K562 (cell line): ENCODE data around the gene SH3GL3. TPM values are rescaled to one million over a fixed set of nuclear protein-coding genes. Genes with fewer than 3 reads are reported as not detected.

Source experiments
- ATAC-seq: fragments of 200-7000 bp; cut with Tn5 transposase; 3 replicates; pipeline ENCODE4 v1.9.1; 2020; ENCODE audit warnings: moderate library complexity
- BruUV-seq: library from RNA; stranded (reverse); fragments of 400-500 nt; replicated peaks from 2 replicates; lab custom pipeline; 2021; lab: Mats Ljungman, UMichigan
- CTCF ChIA-PET: fragments of 300-600 bp; formaldehyde crosslinking; extraction: SDS; loops from one replicate; lab custom pipeline; 2021; ENCODE audit warnings: low intra/inter-chr PET ratio; lab: Yijun Ruan, JAX
- POLR2A ChIA-PET: fragments of 300-600, 350-650 bp; sonication (Branson Sonifier 250); formaldehyde crosslinking; extraction: SDS; loops from one replicate; lab custom pipeline; 2021; ENCODE audit warnings: antibody characterized with exemption, inconsistent platforms; lab: Yijun Ruan, JAX
- DNase-seq, 4 experiments: peaks; one replicate each; pipeline versions ENCODE4 v3.0.0 to v3.0.0-alpha.2; 2011 to 2018; ENCODE audit warnings: low spot score in 3 of 4, mixed read lengths in 3 of 4; ENCODE audit errors: extremely low read depth in 1 of 4
- FAIRE-seq: peaks from 2 replicates; lab custom pipeline; 2011; peaks lifted over from hg19 to GRCh38; lab: Jason Lieb, UNC
- H2AFZ ChIP-seq: 2 replicates; pipeline ENCODE4 v1.6.0; 2011; ENCODE audit warnings: low read depth, low read length, control low read depth, inconsistent platforms
- H3K27ac ChIP-seq: fragments of 200-600 bp; 3 replicates; pipeline ENCODE4 v1.8.0; 2011; ENCODE audit warnings: low read depth, mild to moderate bottlenecking, control low read depth, inconsistent platforms, low read length, moderate library complexity, mixed read lengths; ENCODE audit errors: extremely low read depth
- H3K27me3 ChIP-seq, 2 experiments: fragments of 300-600 bp in 1 of 2; 2 replicates in 1 of 2; 3 replicates in 1 of 2; pipeline versions ENCODE4 v1.6.0 to v1.8.0; 2011; ENCODE audit warnings: inconsistent platforms in 2 of 2, low read length in 2 of 2, mild to moderate bottlenecking in 1 of 2, mixed read lengths in 1 of 2, moderate library complexity in 1 of 2; ENCODE audit not compliant: control insufficient read depth in 2 of 2, insufficient read depth in 2 of 2
- H3K36me3 ChIP-seq: fragments of 300-600 bp; 3 replicates; pipeline ENCODE4 v1.8.0; 2011; ENCODE audit warnings: mild to moderate bottlenecking, low read length, inconsistent platforms; ENCODE audit not compliant: control insufficient read depth, insufficient read depth
- H3K4me1 ChIP-seq, 2 experiments: fragments of 200-600 bp in 1 of 2; replicated peaks in 1 of 2; 2 replicates in 1 of 2; 3 replicates in 1 of 2; pipeline versions ENCODE4 v1.5.1 to v1.8.0; 2011; ENCODE audit warnings: inconsistent platforms in 2 of 2, low read length in 2 of 2, mild to moderate bottlenecking in 1 of 2, mixed read lengths in 1 of 2, moderate library complexity in 1 of 2; ENCODE audit not compliant: control insufficient read depth in 2 of 2, insufficient read depth in 2 of 2
- H3K4me2 ChIP-seq: 2 replicates; pipeline ENCODE4 v1.6.1; 2011; ENCODE audit warnings: low read length, control low read depth, inconsistent platforms, mixed read lengths; ENCODE audit not compliant: insufficient read depth
- H3K4me3 ChIP-seq: fragments of 200-600 bp; sonication (generic), shearing (Covaris generic); 2 replicates; pipeline ENCODE4 v1.5.1; 2016; ENCODE audit warnings: control low read depth, inconsistent platforms
- H3K79me2 ChIP-seq: fragments of 200-600 bp; 3 replicates; pipeline ENCODE4 v1.8.0; 2011; ENCODE audit warnings: low read length, inconsistent platforms; ENCODE audit not compliant: control insufficient read depth, insufficient read depth
- H3K9ac ChIP-seq, 2 experiments: 2 replicates each; pipeline versions ENCODE4 v1.6.0 to v1.6.1; 2011; ENCODE audit warnings: low read depth in 2 of 2, low read length in 2 of 2, control low read depth in 1 of 2, inconsistent platforms in 1 of 2, mild to moderate bottlenecking in 1 of 2, mixed read lengths in 1 of 2; ENCODE audit not compliant: insufficient read depth in 1 of 2
- H3K9me1 ChIP-seq: one replicate; pipeline ENCODE4 v1.6.0; 2011; ENCODE audit warnings: inconsistent platforms, mild to moderate bottlenecking, low read length, moderate library complexity; ENCODE audit not compliant: control insufficient read depth, insufficient read depth
- H3K9me3 ChIP-seq: replicated peaks from 2 replicates; pipeline ENCODE4 v1.5.1; 2011; ENCODE audit warnings: low read depth, low read length, inconsistent platforms; ENCODE audit not compliant: control insufficient read depth, insufficient read depth
- H4K20me1 ChIP-seq: replicated peaks from 2 replicates; pipeline ENCODE4 v1.6.1; 2011; ENCODE audit warnings: low read length, inconsistent platforms, mixed read lengths; ENCODE audit not compliant: control insufficient read depth, insufficient read depth
- C11orf30 ChIP-seq: fragments of 450-650 bp; IDR thresholded peaks from 2 replicates; pipeline ENCODE4 v1.6.1; 2016; ENCODE audit warnings: low read depth, mild to moderate bottlenecking
- HDAC3 ChIP-seq: fragments of 450-650 bp; IDR thresholded peaks from 2 replicates; pipeline ENCODE4 v1.6.1; 2018; ENCODE audit warnings: borderline replicate concordance, mild to moderate bottlenecking, moderate library complexity; ENCODE audit not compliant: partially characterized antibody
- ILK ChIP-seq: fragments of 450-650 bp; IDR thresholded peaks from 2 replicates; pipeline ENCODE4 v1.6.1; 2016; ENCODE audit warnings: missing genetic modification characterization, low read depth, mild to moderate bottlenecking, missing compliant biosample characterization, moderate library complexity, borderline replicate concordance
- MAFF ChIP-seq: IDR thresholded peaks from 2 replicates; pipeline ENCODE4 v1.6.1; 2012; ENCODE audit warnings: low read length, improper control_type of control experiment
- PTBP1 ChIP-seq: fragments of 200-400 bp; formaldehyde crosslinking; IDR thresholded peaks from 2 replicates; pipeline ENCODE4 v1.6.1; 2017; ENCODE audit warnings: low read depth, low read length
- ZKSCAN1 ChIP-seq: fragments of 150-350 bp; IDR thresholded peaks from 2 replicates; pipeline ENCODE4 v1.6.1; 2016; ENCODE audit warnings: low read depth, low read length
- ZNF146 ChIP-seq: IDR thresholded peaks from one replicate; pipeline ENCODE4 v1.6.1; 2018; ENCODE audit warnings: missing compliant biosample characterization; ENCODE audit not compliant: unreplicated experiment
- ZNF354B ChIP-seq: fragments of 250-450 bp; sonication (Bioruptor Pico); IDR thresholded peaks from 2 replicates; pipeline ENCODE4 v1.4.0; 2020
- WGBS: fragments of 100-300 bp; shearing (Covaris generic); methylation state at CpG from one replicate; pipeline ENCODE4 v1.1.6; 2016; ENCODE audit warnings: low coverage, mixed read lengths; ENCODE audit not compliant: insufficient coverage; ENCODE audit errors: missing lambda C conversion rate; 5-methylcytosine and 5-hydroxymethylcytosine counted together
- in situ Hi-C: fragments of 300-500 bp; cut with MboI; formaldehyde crosslinking; loops from 4 replicates; pipeline ENCODE4 v1.15.0; 2018; ENCODE audit warnings: inconsistent platforms, mixed read lengths
- intact Hi-C: fragments of 100-400 bp; cut with micrococcal nuclease; formaldehyde crosslinking; loops from 2 replicates; pipeline ENCODE4 v1.14.2; 2022
- polyA plus RNA-seq, 8 experiments: library from polyadenylated mRNA; depleted of rRNA in 4 of 8; stranded (reverse) in 5 of 8; unstranded in 3 of 8; fragments of >200 nt; fragmentation: Nextera tagmentation in 2 of 8; fragmentation: Illumina TruSeq in 1 of 8; extraction: Ambion mirVana in 2 of 8; extraction: Trizol in 1 of 8; gene quantifications; 2 replicates each; pipeline versions ENCODE4 v1.2.1 to v1.2.3, GENCODE V29; 2011 to 2014; ENCODE audit warnings: inconsistent platforms in 1 of 8, missing spikeins in 1 of 8
- total RNA-seq, 7 experiments: library from RNA; depleted of rRNA in 6 of 7; stranded (reverse); fragments of >200 nt in 6 of 7; fragmentation: Illumina TruSeq in 2 of 7; extraction: Trizol in 2 of 7; gene quantifications; 2 replicates each; pipeline versions ENCODE4 v1.2.1 to v1.2.3, GENCODE V29; 2011 to 2021; ENCODE audit warnings: low replicate concordance in 1 of 7
- TF ChIP-seq, protein P1 (sequence below), 2 experiments: fragments of 450-650 bp in 1 of 2; sonication (generic) in 1 of 2; formaldehyde crosslinking in 1 of 2; IDR thresholded peaks in 1 of 2; conservative IDR thresholded peaks in 1 of 2; 2 replicates each; pipeline versions ENCODE4 v1.6.1 to v1.8.1; 2016 to 2023; ENCODE audit warnings: mild to moderate bottlenecking in 2 of 2, moderate library complexity in 2 of 2, inconsistent platforms in 1 of 2, missing genetic modification reagents in 1 of 2

The SH3GL3 gene
- total and polyA plus RNA-seq, 9 of the 15 experiments (the other 6 are each of a cell fraction or from before 2014, with no cell fraction given) = 3.9 to 16.0 (median 9.7) TPM

DNA sequence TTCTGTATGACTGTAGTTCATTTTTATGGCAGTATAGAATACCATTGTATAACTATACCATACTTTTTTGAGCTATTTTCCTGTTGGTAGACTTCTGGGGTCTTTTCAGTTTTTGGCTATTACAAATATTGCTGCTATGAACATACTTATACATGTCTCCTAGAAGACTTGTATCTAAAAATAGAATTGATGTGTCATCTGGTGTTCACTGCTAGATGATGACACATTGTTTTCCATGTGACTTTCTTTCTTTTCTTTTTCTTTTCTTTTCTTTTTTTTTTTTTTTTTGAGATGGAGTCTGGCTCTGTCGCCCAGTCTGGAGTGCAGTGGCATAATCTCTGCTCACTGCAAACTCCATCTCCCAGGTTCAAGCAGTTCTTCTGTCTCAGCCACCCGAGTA is 69.8 kb downstream of the SH3GL3 start (continued):
- TF ChIP-seq ILK (tag) (no peak), C11orf30 (peak; percentile 71), ZNF354B (CRISPR knock-in tag) (no peak), MAFF (peak; percentile 18; the same call in 1 of the 2 replicates), ZKSCAN1 (no peak), PTBP1 (no peak)
- TF ChIP-seq, protein P1, sequence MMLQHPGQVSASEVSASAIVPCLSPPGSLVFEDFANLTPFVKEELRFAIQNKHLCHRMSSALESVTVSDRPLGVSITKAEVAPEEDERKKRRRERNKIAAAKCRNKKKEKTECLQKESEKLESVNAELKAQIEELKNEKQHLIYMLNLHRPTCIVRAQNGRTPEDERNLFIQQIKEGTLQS (IDR thresholded peaks at IDR 0.05) = peak; percentile 83
- TF ChIP-seq, protein P1 (CRISPR knock-in tag; conservative IDR thresholded peaks at IDR 0.05) = no peak

DNA sequence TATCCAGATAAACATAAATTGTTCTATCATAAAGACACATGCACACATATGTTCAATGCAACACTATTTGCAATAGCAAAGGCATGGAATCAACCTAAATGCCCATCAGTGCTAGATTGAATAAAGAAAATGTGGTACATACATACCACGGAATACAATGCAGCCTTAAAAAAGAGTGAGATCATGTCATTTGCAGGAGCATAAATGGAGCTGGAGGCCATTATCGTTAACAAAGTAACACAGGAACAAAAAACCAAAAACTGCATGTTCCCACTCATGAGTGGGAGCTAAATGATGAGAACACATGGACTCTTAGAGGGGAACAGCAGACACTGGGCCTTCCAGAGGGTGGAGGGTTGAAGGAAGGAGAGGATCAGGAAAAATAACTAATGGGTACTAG is 79.2 kb downstream of the SH3GL3 start:
- H3K9ac ChIP-seq = no peak overlapping the region
- H3K4me2 ChIP-seq = no peak overlapping the region
- in situ Hi-C loops (no loop called here), intact Hi-C loops (no loop called here)
- no peak overlapping the region for H2AFZ ChIP-seq
- ATAC-seq (no peak), FAIRE-seq (no peak), DNase-seq (no peak)
- POLR2A ChIA-PET = no interaction called here
- H3K4me1 ChIP-seq = no peaks in the 10 kb centered on the region; a peak in 1 of 5 replicates
- peaks cover 6% of the 10 kb centered on the region; the same call in 1 of the 2 replicates for H3K9me3 ChIP-seq
- TF ChIP-seq HDAC3 (no peak), ZNF146 (peak; percentile 51)
- no peak overlapping the region for H3K27ac ChIP-seq
- CTCF ChIA-PET = no interaction called here
- 30% methylated on average over 2 of the region's 2 CpGs for WGBS
- H3K9me1 ChIP-seq = no peaks in the 10 kb centered on the region
- H3K4me3 ChIP-seq = no peak overlapping the region
- no peaks in the 10 kb centered on the region for H4K20me1 ChIP-seq
- no peaks in the 10 kb centered on the region for H3K36me3 ChIP-seq
- no peaks in the 10 kb centered on the region for H3K27me3 ChIP-seq
- no TSS peak for BruUV-seq
- no peaks in the 10 kb centered on the region; the same call in 2 of the 3 replicates for H3K79me2 ChIP-seq
